A549 treated with RU486 at 1 μM for 4 hours (cell line): ENCODE data around the gene OR52K1. TPM values are rescaled to one million over a fixed set of nuclear protein-coding genes. Genes with fewer than 3 reads are reported as not detected.

Source experiments
- total RNA-seq: library from RNA; stranded (reverse); fragments of 200-300 nt; extraction: Qiagen RNA extraction; gene quantifications from 5 replicates; pipeline ENCODE4 v1.2.3, GENCODE V29; 2022; ENCODE audit warnings: low read depth

The OR52K1 gene
- not detected in 5 replicates for total RNA-seq

GRCh38 chr11:4482445-4482844 is at the start of gene OR52K1:
OR52K1 (plus strand) TSS chr11:4482646; CDS start chr11:4488901, 6,255 bp downstream.

DNA sequence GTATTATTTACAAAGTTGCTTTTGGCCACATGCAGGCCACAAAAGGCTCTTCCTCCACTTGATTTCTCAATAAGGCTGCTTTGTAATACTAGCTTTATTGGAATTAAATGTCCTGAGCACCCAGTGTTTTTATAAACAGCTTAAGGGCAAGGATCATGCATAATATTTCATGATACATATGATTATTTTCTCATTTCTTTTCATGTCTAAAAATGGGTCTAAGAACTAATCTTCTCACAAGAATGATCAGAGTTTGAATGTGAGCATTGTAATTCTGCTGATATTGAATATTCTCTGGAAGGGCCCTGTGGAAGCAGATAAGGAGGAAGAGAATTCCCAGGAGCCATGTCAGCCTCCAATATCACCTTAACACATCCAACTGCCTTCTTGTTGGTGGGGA is 33.5 kb upstream of the OR52K1 start, which contains the start of gene OR52K2:
Gene OR52K2, plus strand, starts transcription at position 301 of the 400 bp plus-strand sequence. Its CDS starts 45 bp downstream, at position 346.

Other genes with a start within 250 kb of the OR52K1 start
- gene OR52B4, start 114.3 kb upstream of the OR52K1 start, total RNA-seq = not detected in 5 replicates
- gene TRIM21, start 88.9 kb upstream of the OR52K1 start, total RNA-seq = 18.3 to 22.3 TPM (median 21.6 TPM) in 5 replicates
- gene OR52K2, start 33.4 kb upstream of the OR52K1 start, total RNA-seq = not detected in 5 replicates
- not detected in 5 replicates for gene OR52M1, start 62.5 kb downstream of the OR52K1 start, total RNA-seq
- gene OR52I2, start 99.1 kb downstream of the OR52K1 start, total RNA-seq = not detected in 5 replicates
- not detected in 5 replicates for gene OR52I1, start 111.4 kb downstream of the OR52K1 start, total RNA-seq
- 6.9 to 10.7 TPM (median 9.2 TPM) in 5 replicates for gene TRIM68, start 125.6 kb downstream of the OR52K1 start, total RNA-seq
- not detected in 5 replicates for gene OR51D1, start 154.8 kb downstream of the OR52K1 start, total RNA-seq
- not detected in 5 replicates for gene OR51E1, start 161.3 kb downstream of the OR52K1 start, total RNA-seq
- gene OR51E2, start 215.2 kb downstream of the OR52K1 start, total RNA-seq = not detected in 5 replicates
- not detected in 5 replicates for gene MMP26, start 222.1 kb downstream of the OR52K1 start, total RNA-seq